HepG2 (cell line): ENCODE results near the gene SHC1. TPM values are rescaled to one million over a fixed set of nuclear protein-coding genes. Genes with fewer than 3 reads are reported as not detected.

Experiments
- FOSL1 ChIP-seq: sonication (generic); formaldehyde crosslinking; IDR thresholded peaks from 2 replicates; pipeline ENCODE4 v1.9.0; 2021; ENCODE audit warnings: missing genetic modification reagents, borderline replicate concordance
- GATA4 ChIP-seq: sonication (generic); IDR thresholded peaks from 2 replicates; pipeline ENCODE4 v1.6.1; 2016; ENCODE audit warnings: antibody characterized with exemption, low read depth, borderline replicate concordance
- HDAC1 ChIP-seq: sonication (generic); formaldehyde crosslinking; IDR thresholded peaks from 2 replicates; pipeline ENCODE4 v1.5.1; 2020; ENCODE audit warnings: mild to moderate bottlenecking, missing genetic modification reagents
- HIC2 ChIP-seq: sonication (generic); formaldehyde crosslinking; IDR thresholded peaks from 2 replicates; pipeline ENCODE4 v1.9.0; 2022; ENCODE audit warnings: low read depth, missing genetic modification reagents
- PLRG1 ChIP-seq: fragments of 450-650 bp; conservative IDR thresholded peaks from 2 replicates; pipeline ENCODE4 v1.6.1; 2016
- RARG ChIP-seq: sonication (generic); formaldehyde crosslinking; IDR thresholded peaks from 2 replicates; pipeline ENCODE4 v1.4.0; 2020; ENCODE audit warnings: low read depth, mild to moderate bottlenecking, missing genetic modification reagents
- REL ChIP-seq: sonication (generic); formaldehyde crosslinking; conservative IDR thresholded peaks from 2 replicates; pipeline ENCODE4 v1.8.0; 2022; ENCODE audit warnings: mild to moderate bottlenecking, missing genetic modification reagents, moderate library complexity
- SIN3A ChIP-seq: IDR thresholded peaks from 2 replicates; pipeline ENCODE4 v1.6.1; 2011; ENCODE audit warnings: low read depth, mild to moderate bottlenecking, control low read depth, low read length, borderline replicate concordance
- SIX4 ChIP-seq: sonication (generic); formaldehyde crosslinking; IDR thresholded peaks from 2 replicates; pipeline ENCODE4 v1.4.0; 2020; ENCODE audit warnings: missing genetic modification reagents
- TP53 ChIP-seq: sonication (generic); formaldehyde crosslinking; conservative IDR thresholded peaks from 2 replicates; pipeline ENCODE4 v1.4.0; 2020; ENCODE audit warnings: missing genetic modification reagents
- ZBED4 ChIP-seq: sonication (generic); formaldehyde crosslinking; IDR thresholded peaks from 2 replicates; pipeline ENCODE4 v1.4.0; 2020; ENCODE audit warnings: missing genetic modification reagents, borderline replicate concordance
- ZEB1 ChIP-seq: IDR thresholded peaks from 2 replicates; pipeline ENCODE4 v1.6.1; 2012; ENCODE audit warnings: mild to moderate bottlenecking, low read depth, inconsistent platforms; ENCODE audit not compliant: insufficient replicate concordance
- ZFP90 ChIP-seq: sonication (generic); formaldehyde crosslinking; IDR thresholded peaks from 2 replicates; pipeline ENCODE4 v1.8.0; 2022; ENCODE audit warnings: missing genetic modification reagents, mild to moderate bottlenecking, inconsistent platforms, borderline replicate concordance
- ZNF282 ChIP-seq: fragments of 450-650 bp; IDR thresholded peaks from 2 replicates; pipeline ENCODE4 v1.6.1; 2018; ENCODE audit not compliant: partially characterized antibody
- ZNF614 ChIP-seq: IDR thresholded peaks from 2 replicates; pipeline ENCODE4 v1.6.1; 2018; ENCODE audit warnings: missing biosample characterization, missing genetic modification reagents, inconsistent platforms, borderline replicate concordance
- ZNF619 ChIP-seq: sonication (generic); formaldehyde crosslinking; IDR thresholded peaks from 2 replicates; pipeline ENCODE4 v1.4.0; 2020; ENCODE audit warnings: mild to moderate bottlenecking, missing genetic modification reagents
- ZNF678 ChIP-seq: sonication (generic); formaldehyde crosslinking; IDR thresholded peaks from 2 replicates; pipeline ENCODE4 v1.4.0; 2020; ENCODE audit warnings: mild to moderate bottlenecking, missing genetic modification reagents
- ZNF768 ChIP-seq: sonication (generic); formaldehyde crosslinking; IDR thresholded peaks from 2 replicates; pipeline ENCODE4 v1.4.0; 2020; ENCODE audit warnings: missing genetic modification reagents
- ZSCAN29 ChIP-seq: sonication (generic); formaldehyde crosslinking; conservative IDR thresholded peaks from 2 replicates; pipeline ENCODE4 v1.4.0; 2020; ENCODE audit warnings: mild to moderate bottlenecking, missing genetic modification reagents
- polyA plus RNA-seq, 8 experiments: library from polyadenylated mRNA; depleted of rRNA in 3 of 8; stranded (reverse) in 7 of 8; unstranded in 1 of 8; fragments of >200 nt; fragmentation: Illumina TruSeq in 4 of 8; extraction: Trizol in 4 of 8; gene quantifications; 2 replicates each; pipeline versions ENCODE4 v1.2.1 to v1.2.3, GENCODE V29; 2011 to 2016; ENCODE audit warnings: low read depth in 4 of 8, missing spikeins in 1 of 8, mixed read lengths in 1 of 8; ENCODE audit not compliant: insufficient read depth in 1 of 8
- total RNA-seq, 5 experiments: library from RNA; depleted of rRNA; stranded (reverse); fragments of >200 nt; fragmentation: Illumina TruSeq; extraction: Trizol; gene quantifications; 2 replicates each; pipeline ENCODE4 v1.2.3, GENCODE V29; 2016; ENCODE audit warnings: low read depth in 1 of 5
- TF ChIP-seq, protein P1 (sequence below), 2 experiments: fragments of 450-650 bp in 1 of 2; sonication (generic) in 1 of 2; formaldehyde crosslinking; IDR thresholded peaks; 2 replicates each; pipeline versions ENCODE4 v1.5.0 to v1.8.0; 2020 to 2022; ENCODE audit warnings: mild to moderate bottlenecking in 1 of 2, missing genetic modification reagents in 1 of 2
- TF ChIP-seq, protein P2 (sequence below): sonication (generic); formaldehyde crosslinking; IDR thresholded peaks from 2 replicates; pipeline ENCODE4 v1.5.0; 2020; ENCODE audit warnings: mild to moderate bottlenecking, missing genetic modification reagents

The SHC1 gene
- total and polyA plus RNA-seq, 2 of the 13 experiments (the other 11 are each of a cell fraction or from before 2014, with no cell fraction given) = 52.0 to 137 TPM

GRCh38 chr1:154936555-154937084 lies 33.9 kb downstream of the SHC1 start, which contains the start of gene PMVK (continued):
- TF ChIP-seq ZBED4 (CRISPR knock-in tag) = peak; percentile 89
- TF ChIP-seq, protein P1, sequence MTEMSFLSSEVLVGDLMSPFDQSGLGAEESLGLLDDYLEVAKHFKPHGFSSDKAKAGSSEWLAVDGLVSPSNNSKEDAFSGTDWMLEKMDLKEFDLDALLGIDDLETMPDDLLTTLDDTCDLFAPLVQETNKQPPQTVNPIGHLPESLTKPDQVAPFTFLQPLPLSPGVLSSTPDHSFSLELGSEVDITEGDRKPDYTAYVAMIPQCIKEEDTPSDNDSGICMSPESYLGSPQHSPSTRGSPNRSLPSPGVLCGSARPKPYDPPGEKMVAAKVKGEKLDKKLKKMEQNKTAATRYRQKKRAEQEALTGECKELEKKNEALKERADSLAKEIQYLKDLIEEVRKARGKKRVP (CRISPR knock-in tag; IDR thresholded peaks at IDR 0.05) = peak in 1 of 2 experiments; percentile 90; a peak in 2 of 4 replicates
- peak; percentile 43 for TF ChIP-seq ZEB1
- peak; percentile 72; the same call in 1 of the 2 replicates for TF ChIP-seq SIX4
- no peak for TF ChIP-seq ZNF282
- TF ChIP-seq PLRG1 = no peak
- peak; percentile 83; the same call in 1 of the 2 replicates for TF ChIP-seq ZFP90
- TF ChIP-seq SIN3A = no peak; the same call in 1 of the 2 replicates
- peak; percentile 91 for TF ChIP-seq ZNF614 (CRISPR knock-in tag)
- TF ChIP-seq HIC2 = peak; percentile 87
- TF ChIP-seq ZNF768 = peak; percentile 84
- TF ChIP-seq RARG = peak; percentile 99
- no peak for TF ChIP-seq TP53 (CRISPR knock-in tag)
- TF ChIP-seq ZSCAN29 = peak; percentile 99
- TF ChIP-seq GATA4 = peak; percentile 67; the same call in 1 of the 2 replicates
- TF ChIP-seq HDAC1 (CRISPR knock-in tag) = peak; percentile 86
- TF ChIP-seq FOSL1 (CRISPR knock-in tag) = no peak
- TF ChIP-seq REL = peak; percentile 98
- peak; percentile 83; the same call in 1 of the 2 replicates for TF ChIP-seq ZNF619
- TF ChIP-seq ZNF678 (CRISPR knock-in tag) = peak; percentile 99
- TF ChIP-seq, protein P2, sequence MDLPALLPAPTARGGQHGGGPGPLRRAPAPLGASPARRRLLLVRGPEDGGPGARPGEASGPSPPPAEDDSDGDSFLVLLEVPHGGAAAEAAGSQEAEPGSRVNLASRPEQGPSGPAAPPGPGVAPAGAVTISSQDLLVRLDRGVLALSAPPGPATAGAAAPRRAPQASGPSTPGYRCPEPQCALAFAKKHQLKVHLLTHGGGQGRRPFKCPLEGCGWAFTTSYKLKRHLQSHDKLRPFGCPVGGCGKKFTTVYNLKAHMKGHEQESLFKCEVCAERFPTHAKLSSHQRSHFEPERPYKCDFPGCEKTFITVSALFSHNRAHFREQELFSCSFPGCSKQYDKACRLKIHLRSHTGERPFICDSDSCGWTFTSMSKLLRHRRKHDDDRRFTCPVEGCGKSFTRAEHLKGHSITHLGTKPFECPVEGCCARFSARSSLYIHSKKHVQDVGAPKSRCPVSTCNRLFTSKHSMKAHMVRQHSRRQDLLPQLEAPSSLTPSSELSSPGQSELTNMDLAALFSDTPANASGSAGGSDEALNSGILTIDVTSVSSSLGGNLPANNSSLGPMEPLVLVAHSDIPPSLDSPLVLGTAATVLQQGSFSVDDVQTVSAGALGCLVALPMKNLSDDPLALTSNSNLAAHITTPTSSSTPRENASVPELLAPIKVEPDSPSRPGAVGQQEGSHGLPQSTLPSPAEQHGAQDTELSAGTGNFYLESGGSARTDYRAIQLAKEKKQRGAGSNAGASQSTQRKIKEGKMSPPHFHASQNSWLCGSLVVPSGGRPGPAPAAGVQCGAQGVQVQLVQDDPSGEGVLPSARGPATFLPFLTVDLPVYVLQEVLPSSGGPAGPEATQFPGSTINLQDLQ (CRISPR knock-in tag) = peak; percentile 89; the same call in 1 of the 2 replicates
